ENCODE data around the gene ST6GAL1. TPM values are rescaled to one million over a fixed set of nuclear protein-coding genes. Genes with fewer than 3 reads are reported as not detected.

The ST6GAL1 gene
- total RNA-seq, 1 donor from 2014 or later, result 15.8 TPM

DNA sequence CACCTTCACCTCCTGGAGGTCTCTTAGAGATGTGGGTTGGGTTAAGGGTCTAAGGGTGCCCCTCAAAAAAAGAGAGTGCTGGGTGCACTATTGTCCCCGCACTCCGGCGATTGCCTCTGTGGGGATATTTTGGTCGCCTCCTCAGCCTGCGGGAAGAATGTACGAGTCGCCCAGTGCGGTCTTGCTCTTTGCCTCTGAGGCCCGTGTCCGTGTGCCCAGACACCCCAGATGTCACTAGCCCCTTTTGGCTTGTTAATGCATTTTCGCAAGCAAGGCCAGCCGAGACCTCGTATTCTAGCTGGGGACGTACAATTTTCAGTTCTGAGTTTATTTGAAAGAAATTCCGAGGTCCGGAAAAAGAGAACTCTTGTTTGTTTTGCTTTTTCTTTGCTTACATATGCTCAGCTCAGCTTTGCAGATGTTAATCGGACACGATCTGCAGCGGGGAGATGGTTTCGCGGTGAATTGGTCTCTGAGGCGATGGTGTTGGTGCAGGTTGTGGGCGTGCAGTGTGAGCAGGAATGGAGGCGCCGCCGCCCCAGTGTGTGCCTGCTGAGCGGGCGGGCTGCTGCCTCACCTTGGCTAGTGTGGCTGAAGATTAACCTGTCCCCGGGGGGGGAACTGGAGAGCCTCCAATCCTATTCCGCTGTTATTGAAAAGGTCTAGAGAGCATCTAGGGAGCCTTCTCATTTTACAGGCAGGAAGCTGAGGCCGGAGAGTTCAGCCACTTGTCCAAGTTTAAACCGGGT is 1.4 kb downstream of the ST6GAL1 start:
- H3K27me3 Mint-ChIP-seq (ENCODE audit: low read depth, unreplicated experiment), result peaks cover 13% of the 10 kb centered on the region
- H3K36me3 Mint-ChIP-seq (ENCODE audit: low read depth, unreplicated experiment), result peaks cover 10% of the 10 kb centered on the region
- H3K79me2 ChIP-seq (ENCODE audit: insufficient read depth, low read length), result no peaks in the 10 kb centered on the region
- DNase-seq (ENCODE audit: low read depth), result peak; percentile 41
- peak overlapping the region; percentile 76 for H3K9ac ChIP-seq (ENCODE audit: low read length)
- H3K27ac Mint-ChIP-seq (ENCODE audit: unreplicated experiment), result peak overlapping the region; percentile 91
- H3K9me3 ChIP-seq (ENCODE audit: insufficient read depth, low read depth, low read length), result no peaks in the 10 kb centered on the region
- peak overlapping the region; percentile 94 for H2AFZ ChIP-seq (ENCODE audit: low read depth, low read length)
- H3K4me2 ChIP-seq (ENCODE audit: low read length), result peak overlapping the region; percentile 99
- H3K4me3 ChIP-seq (ENCODE audit: insufficient read depth, low read depth, low read length), result peak overlapping the region; percentile 82
- peak overlapping the region; percentile 92 for H3K4me3 Mint-ChIP-seq (ENCODE audit: unreplicated experiment)
- no peak overlapping the region for H3K27ac ChIP-seq (ENCODE audit: low read depth, low read length)
- no peak for FAIRE-seq
- TF ChIP-seq, protein P1, sequence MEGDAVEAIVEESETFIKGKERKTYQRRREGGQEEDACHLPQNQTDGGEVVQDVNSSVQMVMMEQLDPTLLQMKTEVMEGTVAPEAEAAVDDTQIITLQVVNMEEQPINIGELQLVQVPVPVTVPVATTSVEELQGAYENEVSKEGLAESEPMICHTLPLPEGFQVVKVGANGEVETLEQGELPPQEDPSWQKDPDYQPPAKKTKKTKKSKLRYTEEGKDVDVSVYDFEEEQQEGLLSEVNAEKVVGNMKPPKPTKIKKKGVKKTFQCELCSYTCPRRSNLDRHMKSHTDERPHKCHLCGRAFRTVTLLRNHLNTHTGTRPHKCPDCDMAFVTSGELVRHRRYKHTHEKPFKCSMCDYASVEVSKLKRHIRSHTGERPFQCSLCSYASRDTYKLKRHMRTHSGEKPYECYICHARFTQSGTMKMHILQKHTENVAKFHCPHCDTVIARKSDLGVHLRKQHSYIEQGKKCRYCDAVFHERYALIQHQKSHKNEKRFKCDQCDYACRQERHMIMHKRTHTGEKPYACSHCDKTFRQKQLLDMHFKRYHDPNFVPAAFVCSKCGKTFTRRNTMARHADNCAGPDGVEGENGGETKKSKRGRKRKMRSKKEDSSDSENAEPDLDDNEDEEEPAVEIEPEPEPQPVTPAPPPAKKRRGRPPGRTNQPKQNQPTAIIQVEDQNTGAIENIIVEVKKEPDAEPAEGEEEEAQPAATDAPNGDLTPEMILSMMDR (IDR thresholded peaks at IDR 0.05; ENCODE audit: insufficient read depth, low read depth, low read length), result no peak
- TF ChIP-seq EZH2 (IDR thresholded peaks at IDR 0.05; ENCODE audit: insufficient read depth, low read length), result no peak
- H3K27me3 ChIP-seq (ENCODE audit: insufficient read depth, low read length), result no peaks in the 10 kb centered on the region
- H3K36me3 ChIP-seq (ENCODE audit: insufficient read depth, low read length), result no peaks in the 10 kb centered on the region
- no peaks in the 10 kb centered on the region for H4K20me1 ChIP-seq (ENCODE audit: insufficient read depth, low read length)
- H3K4me1 ChIP-seq (ENCODE audit: insufficient read depth, low read length), result peaks cover 12% of the 10 kb centered on the region
- peaks cover 2% of the 10 kb centered on the region for H3K4me1 Mint-ChIP-seq (ENCODE audit: low read depth, unreplicated experiment)
- no peaks in the 10 kb centered on the region for H3K9me3 Mint-ChIP-seq (ENCODE audit: unreplicated experiment)

DNA sequence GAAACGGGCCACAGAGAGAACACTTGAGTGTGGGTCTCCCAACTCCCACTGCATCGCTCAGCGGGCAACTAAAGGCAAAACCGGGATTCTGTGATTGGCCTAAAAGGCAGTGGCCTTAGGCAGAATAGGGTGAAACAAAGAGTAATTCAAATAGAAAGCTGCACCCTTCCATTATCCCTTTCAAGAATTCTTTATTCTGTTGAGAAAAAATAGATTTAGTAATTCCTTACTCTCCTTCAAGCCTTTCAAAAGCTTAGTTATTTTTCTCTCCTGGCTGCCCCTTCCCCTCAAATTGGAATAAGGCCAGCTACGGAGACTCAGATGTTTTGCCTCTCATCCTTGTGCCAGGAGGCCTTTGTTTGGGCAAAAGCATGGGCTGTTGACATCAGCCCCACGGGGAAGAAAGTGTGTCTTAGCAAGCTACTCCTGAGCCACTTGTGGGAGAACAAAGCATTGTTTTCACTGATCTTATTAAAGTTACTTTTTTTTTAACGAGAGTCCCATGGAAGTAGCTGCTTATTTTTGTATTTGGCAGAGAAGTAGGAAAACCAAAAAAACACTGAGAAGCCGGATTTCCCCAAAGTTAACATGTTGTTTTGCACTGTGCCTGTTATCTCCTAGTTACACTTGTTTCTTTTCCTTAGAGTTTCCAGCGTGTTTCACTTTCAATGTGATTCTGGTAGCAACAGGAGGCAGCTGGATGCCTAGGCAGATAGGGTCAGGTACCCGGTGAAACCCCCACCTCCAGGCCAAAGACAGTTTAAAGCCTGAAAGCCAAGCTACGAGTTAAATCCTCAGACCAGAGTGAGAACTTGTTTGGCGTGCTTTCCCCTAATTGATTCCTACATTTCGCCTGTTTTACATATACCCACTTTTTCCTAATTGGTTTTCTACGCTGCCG is 2.2 kb downstream of the ST6GAL1 start:
- no peak for TF ChIP-seq EZH2 (IDR thresholded peaks at IDR 0.05; ENCODE audit: insufficient read depth, low read length)
- TF ChIP-seq, protein P1 (IDR thresholded peaks at IDR 0.05; ENCODE audit: insufficient read depth, low read depth, low read length), result no peak
- Histone ChIP-seq H3K36me3 (ENCODE audit: insufficient read depth, low read length) (no peaks in the 10 kb centered on the region), H3K4me3 (ENCODE audit: insufficient read depth, low read depth, low read length) (peak overlapping the region; percentile 82), H4K20me1 (ENCODE audit: insufficient read depth, low read length) (no peaks in the 10 kb centered on the region), H2AFZ (ENCODE audit: low read depth, low read length) (peak overlapping the region; percentile 94), H3K9ac (ENCODE audit: low read length) (peak overlapping the region; percentile 76), H3K79me2 (ENCODE audit: insufficient read depth, low read length) (no peaks in the 10 kb centered on the region), H3K4me1 (ENCODE audit: insufficient read depth, low read length) (peaks cover 12% of the 10 kb centered on the region), H3K4me2 (ENCODE audit: low read length) (peak overlapping the region; percentile 99), H3K27ac (ENCODE audit: low read depth, low read length) (no peak overlapping the region), H3K27me3 (ENCODE audit: insufficient read depth, low read length) (no peaks in the 10 kb centered on the region), H3K9me3 (ENCODE audit: insufficient read depth, low read depth, low read length) (no peaks in the 10 kb centered on the region)
- Mint-ChIP-seq H3K4me1 (ENCODE audit: low read depth, unreplicated experiment) (peaks cover 2% of the 10 kb centered on the region), H3K27me3 (ENCODE audit: low read depth, unreplicated experiment) (peaks cover 13% of the 10 kb centered on the region), H3K27ac (ENCODE audit: unreplicated experiment) (peak overlapping the region; percentile 91), H3K4me3 (ENCODE audit: unreplicated experiment) (peak overlapping the region; percentile 92), H3K9me3 (ENCODE audit: unreplicated experiment) (no peaks in the 10 kb centered on the region), H3K36me3 (ENCODE audit: low read depth, unreplicated experiment) (peaks cover 10% of the 10 kb centered on the region)
- FAIRE-seq (no peak), DNase-seq (ENCODE audit: low read depth) (no peak)

All from astrocyte (in vitro differentiated cells and primary cell).